Glutamatergic neuron (in vitro differentiated cells): ENCODE measurements around the gene SHFL. TPM values are rescaled to one million over a fixed set of nuclear protein-coding genes. Genes with fewer than 3 reads are reported as not detected.

Source experiments
- DNase-seq: peaks from one replicate; pipeline ENCODE4 v3.0.0; 2022
- H3K27ac Mint-ChIP-seq: one replicate; pipeline ENCODE4 v1.8.0; 2020; ENCODE audit warnings: mild to moderate bottlenecking, mixed read lengths, inconsistent platforms; ENCODE audit not compliant: unreplicated experiment
- H3K27me3 Mint-ChIP-seq: one replicate; pipeline ENCODE4 v1.8.0; 2020; ENCODE audit warnings: mild to moderate bottlenecking, moderate library complexity, mixed read lengths, inconsistent platforms; ENCODE audit not compliant: unreplicated experiment
- H3K36me3 Mint-ChIP-seq: one replicate; pipeline ENCODE4 v1.8.0; 2020; ENCODE audit warnings: mild to moderate bottlenecking, mixed read lengths, inconsistent platforms; ENCODE audit not compliant: unreplicated experiment
- H3K4me1 Mint-ChIP-seq: one replicate; pipeline ENCODE4 v1.8.0; 2020; ENCODE audit warnings: mild to moderate bottlenecking, low read depth, mixed read lengths, inconsistent platforms; ENCODE audit not compliant: unreplicated experiment
- H3K4me3 Mint-ChIP-seq: one replicate; pipeline ENCODE4 v1.8.0; 2020; ENCODE audit warnings: mild to moderate bottlenecking, mixed read lengths, inconsistent platforms; ENCODE audit not compliant: unreplicated experiment
- H3K9me3 Mint-ChIP-seq: one replicate; pipeline ENCODE4 v1.8.0; 2020; ENCODE audit warnings: mild to moderate bottlenecking, moderate library complexity, mixed read lengths, inconsistent platforms; ENCODE audit not compliant: unreplicated experiment
- CTCF ChIP-seq: fragments of 200-600 bp; sonication (generic); IDR thresholded peaks from one replicate; pipeline ENCODE4 v1.5.0; 2021; ENCODE audit not compliant: partially characterized antibody, unreplicated experiment
- total RNA-seq: library from RNA; stranded (reverse); fragmentation: NEBNext Ultra II Directional; extraction: Animal tissue kit (Norgen Biotek cat#: 25700); gene quantifications from one replicate; pipeline ENCODE4 v1.2.1, GENCODE V29; 2021; ENCODE audit not compliant: unreplicated experiment

The SHFL gene
- total RNA-seq, 1 donor from 2014 or later: 0.20 TPM

- no peak for DNase-seq
- no peak overlapping the region for H3K4me3 Mint-ChIP-seq
- H3K9me3 Mint-ChIP-seq: peaks cover 4% of the 10 kb centered on the region
- peaks cover 11% of the 10 kb centered on the region for H3K27me3 Mint-ChIP-seq
- H3K27ac Mint-ChIP-seq: peak overlapping the region; percentile 82
- peaks cover 2% of the 10 kb centered on the region for H3K36me3 Mint-ChIP-seq
- no peak for TF ChIP-seq CTCF
- peaks cover 3% of the 10 kb centered on the region for H3K4me1 Mint-ChIP-seq
Observed at GRCh38 chr19:10137751-10138682, 51.9 kb downstream of the SHFL start.

- Mint-ChIP-seq H3K4me3 (no peak overlapping the region), H3K9me3 (peaks cover 3% of the 10 kb centered on the region), H3K4me1 (peaks cover 1% of the 10 kb centered on the region), H3K36me3 (no peaks in the 10 kb centered on the region), H3K27ac (peak overlapping the region; percentile 82), H3K27me3 (peaks cover 11% of the 10 kb centered on the region)
- DNase-seq: peak; percentile 40
- no peak for TF ChIP-seq CTCF
Observed at GRCh38 chr19:10138879-10139795, 53.0 kb downstream of the SHFL start.

GRCh38 chr19:10139952-10140351, 53.8 kb downstream of the SHFL start:
- H3K27me3 Mint-ChIP-seq: peaks cover 11% of the 10 kb centered on the region
- H3K36me3 Mint-ChIP-seq: no peaks in the 10 kb centered on the region
- no peak overlapping the region for H3K27ac Mint-ChIP-seq
- no peak for TF ChIP-seq CTCF
- peaks cover 1% of the 10 kb centered on the region for H3K4me1 Mint-ChIP-seq
- H3K4me3 Mint-ChIP-seq: no peak overlapping the region
- H3K9me3 Mint-ChIP-seq: peaks cover 3% of the 10 kb centered on the region
- DNase-seq: no peak

GRCh38 chr19:10141479-10141878, 55.4 kb downstream of the SHFL start:
- H3K36me3 Mint-ChIP-seq: peaks cover 4% of the 10 kb centered on the region
- peaks cover 3% of the 10 kb centered on the region for H3K9me3 Mint-ChIP-seq

More at GRCh38 chr19:10141479-10141878, 55.4 kb downstream of the SHFL start:
- DNase-seq: no peak
- TF ChIP-seq CTCF: no peak
- Mint-ChIP-seq H3K27me3 (peaks cover 9% of the 10 kb centered on the region), H3K27ac (no peak overlapping the region), H3K4me3 (no peak overlapping the region), H3K4me1 (peaks cover 1% of the 10 kb centered on the region)
